Measurements from ENCODE around the gene UMPS.

Gene UMPS

GRCh38 chr3:124761250-124761796, 31.1 kb downstream of the UMPS start:
- in situ Hi-C loops (cut with MboI; ENCODE audit: low sequenced_read_pairs) = loop anchor here (10.0 to 25.0 kb wide), 2 partner anchors 143 to 676 kb away; no protein-coding TSS in a partner anchor

- in situ Hi-C loops (cut with MboI; ENCODE audit: low sequenced_read_pairs) = loop anchor here (10.0 to 25.0 kb wide), 2 partner anchors 143 to 675 kb away; no protein-coding TSS in a partner anchor
These were observed 31.8 kb downstream of the UMPS start for GRCh38 chr3:124761935-124762660.

GRCh38 chr3:124762661-124763011, 32.4 kb downstream of the UMPS start:
- in situ Hi-C loops (cut with MboI; ENCODE audit: low sequenced_read_pairs) = loop anchor here (10.0 to 25.0 kb wide), 2 partner anchors 142 to 675 kb away; no protein-coding TSS in a partner anchor

GRCh38 chr3:124763206-124763605, 33.0 kb downstream of the UMPS start:
- in situ Hi-C loops (cut with MboI; ENCODE audit: low sequenced_read_pairs) = loop anchor here (10.0 to 25.0 kb wide), 2 partner anchors 142 to 674 kb away; no protein-coding TSS in a partner anchor

- in situ Hi-C loops (cut with MboI; ENCODE audit: low sequenced_read_pairs) = loop anchor here (10.0 to 25.0 kb wide), 2 partner anchors 141 to 674 kb away; no protein-coding TSS in a partner anchor
These were observed 33.5 kb downstream of the UMPS start for GRCh38 chr3:124763644-124764358.

- in situ Hi-C loops (cut with MboI; ENCODE audit: low sequenced_read_pairs) = loop anchor here (10.0 to 25.0 kb wide), 2 partner anchors 140 to 673 kb away; no protein-coding TSS in a partner anchor
These were observed 34.5 kb downstream of the UMPS start for GRCh38 chr3:124764746-124765145.

GRCh38 chr3:124765197-124765840, 35.1 kb downstream of the UMPS start:
- in situ Hi-C loops (cut with MboI; ENCODE audit: low sequenced_read_pairs) = loop anchor here (10.0 to 25.0 kb wide), 2 partner anchors 139 to 672 kb away; no protein-coding TSS in a partner anchor

GRCh38 chr3:124766113-124767095, 36.2 kb downstream of the UMPS start:
- in situ Hi-C loops (cut with MboI; ENCODE audit: low sequenced_read_pairs) = loop anchor here (10.0 to 25.0 kb wide), 2 partner anchors 138 to 671 kb away; no protein-coding TSS in a partner anchor

GRCh38 chr3:124767264-124767663, 37.0 kb downstream of the UMPS start:
- in situ Hi-C loops (cut with MboI; ENCODE audit: low sequenced_read_pairs) = loop anchor here (10.0 to 25.0 kb wide), 2 partner anchors 138 to 670 kb away; no protein-coding TSS in a partner anchor

GRCh38 chr3:124767691-124768090, 37.4 kb downstream of the UMPS start:
- in situ Hi-C loops (cut with MboI; ENCODE audit: low sequenced_read_pairs) = loop anchor here (10.0 to 25.0 kb wide), 2 partner anchors 137 to 670 kb away; no protein-coding TSS in a partner anchor

GRCh38 chr3:124768812-124769211, 38.6 kb downstream of the UMPS start:
- in situ Hi-C loops (cut with MboI; ENCODE audit: low sequenced_read_pairs) = loop anchor here (10.0 to 25.0 kb wide), 2 partner anchors 136 to 668 kb away; no protein-coding TSS in a partner anchor

GRCh38 chr3:124769462-124769861, 39.2 kb downstream of the UMPS start:
- in situ Hi-C loops (cut with MboI; ENCODE audit: low sequenced_read_pairs) = loop anchor here (10.0 to 25.0 kb wide), 2 partner anchors 135 to 668 kb away; no protein-coding TSS in a partner anchor

GRCh38 chr3:124770336-124771082, 40.3 kb downstream of the UMPS start:
- in situ Hi-C loops (cut with MboI; ENCODE audit: low sequenced_read_pairs) = loop anchor here (25.0 kb wide), 1 partner anchor 667 kb away; no protein-coding TSS in a partner anchor

GRCh38 chr3:124771083-124771445, 40.8 kb downstream of the UMPS start:
- in situ Hi-C loops (cut with MboI; ENCODE audit: low sequenced_read_pairs) = loop anchor here (25.0 kb wide), 1 partner anchor 666 kb away; no protein-coding TSS in a partner anchor

GRCh38 chr3:124772081-124772831, 42.0 kb downstream of the UMPS start:
- in situ Hi-C loops (cut with MboI; ENCODE audit: low sequenced_read_pairs) = loop anchor here (25.0 kb wide), 1 partner anchor 665 kb away; no protein-coding TSS in a partner anchor

GRCh38 chr3:124773351-124774326, 43.4 kb downstream of the UMPS start:
- in situ Hi-C loops (cut with MboI; ENCODE audit: low sequenced_read_pairs) = loop anchor here (25.0 kb wide), 1 partner anchor 664 kb away; no protein-coding TSS in a partner anchor

Measured in HL-60/S4 treated with retinoic acid at 250 ng/mL for 4 days and 3 days (cell line).